ENCODE measurements around the gene COL18A1. TPM values are rescaled to one million over a fixed set of nuclear protein-coding genes. Genes with fewer than 3 reads are reported as not detected.

COL18A1 gene
- polyA plus RNA-seq, 3 donors from 2014 or later, result 0.30 to 1.8 (median 0.46) TPM

DNA sequence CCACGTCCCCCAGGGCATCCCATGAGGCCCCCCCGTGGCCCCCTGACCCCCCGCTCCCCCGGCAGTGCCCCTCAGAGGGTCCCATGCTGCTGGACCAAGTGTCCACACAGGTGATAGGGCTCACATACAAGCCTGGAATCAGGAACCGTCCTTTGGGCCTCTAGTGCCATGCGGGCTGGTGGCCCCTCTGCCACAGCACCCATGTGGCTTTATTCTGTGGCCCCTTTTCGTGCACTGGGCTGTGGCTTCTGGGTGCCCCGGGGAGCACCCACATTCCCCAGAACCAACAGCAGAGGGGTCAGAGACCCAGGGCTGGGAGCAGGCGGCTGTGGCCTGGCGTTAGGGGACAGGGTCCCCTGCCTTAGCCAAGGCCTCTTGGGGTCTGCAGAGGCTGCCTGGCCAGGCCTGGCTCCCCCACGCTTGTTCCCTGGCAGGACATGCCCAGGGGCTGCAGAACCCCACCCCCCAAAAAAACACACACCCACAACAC lies 105.5 kb downstream of the COL18A1 start:
- Mint-ChIP-seq H3K27me3 (ENCODE audit: low read depth in 3 of 3) (peaks cover 0 to 2% (median 0%) of the 10 kb centered on the region in 3 donors), H3K36me3 (no peaks in the 10 kb centered on the region), H3K4me3 (no peak overlapping the region), H3K4me1 (no peaks in the 10 kb centered on the region), H3K27ac (no peak overlapping the region), H3K9me3 (no peaks in the 10 kb centered on the region)
- DNase-seq, result no peak

DNA sequence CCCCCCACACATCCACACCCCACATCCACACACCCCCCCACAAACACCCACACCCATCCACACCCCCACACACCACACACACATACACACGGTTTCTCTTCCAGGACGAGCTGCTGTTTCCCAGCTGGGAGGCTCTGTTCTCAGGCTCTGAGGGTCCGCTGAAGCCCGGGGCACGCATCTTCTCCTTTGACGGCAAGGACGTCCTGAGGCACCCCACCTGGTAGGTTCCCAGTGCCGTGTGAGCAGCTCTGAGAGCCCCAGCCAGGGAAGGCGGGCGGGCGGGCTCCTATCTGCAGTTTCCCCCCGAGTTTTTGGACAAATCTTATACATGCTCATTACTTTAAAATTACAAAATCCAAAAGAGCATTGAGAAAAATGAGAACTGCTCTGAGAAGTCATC lies 106.0 kb downstream of the COL18A1 start:
- no peak overlapping the region for H3K4me3 Mint-ChIP-seq
- no peak overlapping the region for H3K27ac Mint-ChIP-seq
- H3K4me1 Mint-ChIP-seq, result no peaks in the 10 kb centered on the region

DNA sequence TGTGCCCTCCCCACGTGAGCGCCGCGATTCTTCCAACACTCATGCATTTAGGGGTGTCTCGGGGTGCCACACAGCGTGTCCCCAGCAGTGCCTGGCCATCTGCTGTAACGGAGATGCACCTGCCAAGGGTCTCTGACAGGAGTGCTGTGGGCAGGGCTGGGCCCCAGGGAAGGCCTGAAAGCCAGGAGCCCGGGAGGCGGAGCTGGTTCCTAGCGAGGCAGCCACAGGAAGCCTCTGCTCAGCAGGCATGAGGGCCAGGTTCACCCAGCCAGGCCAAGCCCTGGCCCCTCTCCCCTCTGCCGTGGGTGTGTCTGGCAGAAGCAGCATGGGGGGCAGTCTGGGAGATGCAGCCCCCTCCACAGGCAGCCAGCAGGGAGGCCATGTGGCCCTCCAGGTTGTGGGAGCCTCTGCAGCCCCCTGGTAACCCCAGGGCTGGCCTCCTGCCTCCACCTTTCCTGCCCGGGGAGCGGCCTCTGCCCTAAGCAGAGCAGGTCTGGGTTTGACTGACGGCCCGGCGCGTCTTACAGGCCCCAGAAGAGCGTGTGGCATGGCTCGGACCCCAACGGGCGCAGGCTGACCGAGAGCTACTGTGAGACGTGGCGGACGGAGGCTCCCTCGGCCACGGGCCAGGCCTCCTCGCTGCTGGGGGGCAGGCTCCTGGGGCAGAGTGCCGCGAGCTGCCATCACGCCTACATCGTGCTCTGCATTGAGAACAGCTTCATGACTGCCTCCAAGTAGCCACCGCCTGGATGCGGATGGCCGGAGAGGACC lies 106.9 kb downstream of the COL18A1 start:
- Mint-ChIP-seq H3K27me3 (ENCODE audit: low read depth in 3 of 3) (peaks cover 0 to 2% (median 1%) of the 10 kb centered on the region in 3 donors), H3K4me3 (no peak overlapping the region), H3K36me3 (no peaks in the 10 kb centered on the region), H3K27ac (no peak overlapping the region), H3K9me3 (no peaks in the 10 kb centered on the region), H3K4me1 (no peaks in the 10 kb centered on the region)
- no peak for DNase-seq

More for the DNA sequence above, 106.0 kb downstream of the COL18A1 start:
- DNase-seq, result no peak
- Mint-ChIP-seq H3K36me3 (no peaks in the 10 kb centered on the region), H3K9me3 (no peaks in the 10 kb centered on the region), H3K27me3 (ENCODE audit: low read depth in 3 of 3) (peaks cover 0 to 2% (median 0%) of the 10 kb centered on the region in 3 donors)

DNA sequence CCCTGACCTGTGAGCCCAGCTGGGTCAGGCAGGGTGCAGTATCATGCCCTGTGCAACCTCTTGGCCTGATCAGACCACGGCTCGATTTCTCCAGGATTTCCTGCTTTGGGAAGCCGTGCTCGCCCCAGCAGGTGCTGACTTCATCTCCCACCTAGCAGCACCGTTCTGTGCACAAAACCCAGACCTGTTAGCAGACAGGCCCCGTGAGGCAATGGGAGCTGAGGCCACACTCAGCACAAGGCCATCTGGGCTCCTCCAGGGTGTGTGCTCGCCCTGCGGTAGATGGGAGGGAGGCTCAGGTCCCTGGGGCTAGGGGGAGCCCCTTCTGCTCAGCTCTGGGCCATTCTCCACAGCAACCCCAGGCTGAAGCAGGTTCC lies 107.6 kb downstream of the COL18A1 start:
- Mint-ChIP-seq H3K4me1 (no peaks in the 10 kb centered on the region), H3K4me3 (no peak overlapping the region), H3K27ac (no peak overlapping the region), H3K27me3 (ENCODE audit: low read depth in 3 of 3) (peaks cover 0 to 2% (median 1%) of the 10 kb centered on the region in 3 donors), H3K9me3 (no peaks in the 10 kb centered on the region), H3K36me3 (no peaks in the 10 kb centered on the region)
- DNase-seq, result no peak

DNA sequence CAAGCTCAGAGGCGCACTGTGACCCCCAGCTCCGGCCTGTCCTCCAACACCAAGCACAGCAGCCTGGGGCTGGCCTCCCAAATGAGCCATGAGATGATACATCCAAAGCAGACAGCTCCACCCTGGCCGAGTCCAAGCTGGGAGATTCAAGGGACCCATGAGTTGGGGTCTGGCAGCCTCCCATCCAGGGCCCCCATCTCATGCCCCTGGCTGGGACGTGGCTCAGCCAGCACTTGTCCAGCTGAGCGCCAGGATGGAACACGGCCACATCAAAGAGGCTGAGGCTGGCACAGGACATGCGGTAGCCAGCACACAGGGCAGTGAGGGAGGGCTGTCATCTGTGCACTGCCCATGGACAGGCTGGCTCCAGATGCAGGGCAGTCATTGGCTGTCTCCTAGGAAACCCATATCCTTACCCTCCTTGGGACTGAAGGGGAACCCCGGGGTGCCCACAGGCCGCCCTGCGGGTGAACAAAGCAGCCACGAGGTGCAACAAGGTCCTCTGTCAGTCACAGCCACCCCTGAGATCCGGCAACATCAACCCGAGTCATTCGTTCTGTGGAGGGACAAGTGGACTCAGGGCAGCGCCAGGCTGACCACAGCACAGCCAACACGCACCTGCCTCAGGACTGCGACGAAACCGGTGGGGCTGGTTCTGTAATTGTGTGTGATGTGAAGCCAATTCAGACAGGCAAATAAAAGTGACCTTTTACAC lies 108.2 kb downstream of the COL18A1 start:
- no peak overlapping the region for H3K27ac Mint-ChIP-seq
- no peak overlapping the region for H3K4me3 Mint-ChIP-seq
- DNase-seq, result peak; percentile 29 to 48 (median 36)
- H3K36me3 Mint-ChIP-seq, result peaks cover 4 to 5% (median 4%) of the 10 kb centered on the region in 3 donors
- no peaks in the 10 kb centered on the region for H3K4me1 Mint-ChIP-seq
- peaks cover 0 to 3% (median 2%) of the 10 kb centered on the region in 3 donors for H3K27me3 Mint-ChIP-seq (ENCODE audit: low read depth in 3 of 3)
- H3K9me3 Mint-ChIP-seq, result peaks cover 0 to 5% (median 4%) of the 10 kb centered on the region in 6 donors

DNA sequence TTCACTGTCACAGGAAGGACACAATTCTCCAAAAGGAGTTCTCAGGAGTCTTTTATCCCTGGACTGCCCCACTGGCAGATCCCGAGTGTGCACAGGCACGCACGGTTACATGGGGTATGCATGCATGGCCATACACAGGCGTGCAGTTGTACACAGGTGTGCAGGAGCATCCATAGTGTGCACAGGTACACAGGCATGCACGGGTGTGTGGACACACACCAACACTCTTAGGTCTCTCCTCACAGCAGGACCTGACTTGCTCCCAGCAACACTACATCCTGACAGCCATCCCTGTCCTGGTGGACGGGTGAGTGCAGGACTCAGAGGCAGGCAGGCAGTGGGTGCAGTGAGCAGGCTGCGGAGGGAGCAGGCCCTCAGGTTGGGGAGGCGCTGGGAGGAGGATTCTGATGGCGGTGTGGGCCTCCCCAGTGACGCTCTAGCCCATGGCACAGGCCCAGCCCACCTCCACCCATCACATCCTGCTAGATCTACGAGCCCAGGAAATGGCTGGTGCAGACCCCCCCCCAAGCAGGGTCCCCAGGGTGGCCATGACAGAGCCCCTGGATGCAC lies 108.9 kb downstream of the COL18A1 start:
- Mint-ChIP-seq H3K36me3 (peaks cover 5 to 11% (median 9%) of the 10 kb centered on the region in 3 donors), H3K4me3 (no peak overlapping the region), H3K4me1 (no peaks in the 10 kb centered on the region), H3K9me3 (peaks cover 2 to 12% (median 11%) of the 10 kb centered on the region in 6 donors), H3K27ac (no peak overlapping the region), H3K27me3 (ENCODE audit: low read depth in 3 of 3) (peaks cover 0 to 3% (median 2%) of the 10 kb centered on the region in 3 donors)
- DNase-seq, result no peak

DNA sequence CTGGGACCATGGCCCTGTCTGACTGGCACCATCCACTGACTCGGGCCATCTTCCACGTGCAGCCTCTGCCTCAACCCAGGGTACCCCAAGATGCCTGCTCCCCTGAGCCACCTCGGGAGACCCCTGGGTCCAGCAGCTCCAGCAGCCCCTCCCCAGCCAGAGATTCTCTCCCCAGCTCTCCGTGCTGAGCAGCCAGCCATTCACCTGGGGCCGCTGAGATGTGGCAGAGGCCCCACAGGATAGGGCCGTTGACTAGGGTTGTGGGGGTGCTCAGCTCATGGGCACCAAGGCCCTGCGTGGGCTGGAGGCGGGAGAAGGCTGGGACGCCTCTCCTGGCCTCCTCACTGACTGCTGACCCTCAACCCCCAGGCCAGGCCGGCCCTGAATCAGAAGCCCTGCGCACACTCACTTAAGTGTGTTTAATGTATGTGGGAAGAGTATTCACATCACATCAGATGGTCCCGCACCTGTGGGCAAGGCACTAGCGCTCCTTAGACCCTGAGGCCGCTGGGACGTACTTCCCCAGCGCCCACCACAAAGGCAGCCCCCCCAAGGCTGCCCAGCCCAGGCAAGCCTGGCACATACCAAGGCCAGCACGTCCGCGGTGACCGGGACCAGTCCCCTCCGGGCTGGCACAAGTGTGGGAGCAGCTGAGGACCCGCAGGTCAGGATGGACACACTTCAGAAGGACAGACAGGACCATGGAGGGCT lies 109.5 kb downstream of the COL18A1 start:
- Mint-ChIP-seq H3K36me3 (peaks cover 9 to 17% (median 14%) of the 10 kb centered on the region in 3 donors), H3K4me1 (no peaks in the 10 kb centered on the region), H3K27me3 (ENCODE audit: low read depth in 3 of 3) (peaks cover 0 to 3% (median 2%) of the 10 kb centered on the region in 3 donors), H3K9me3 (peaks cover 4 to 18% (median 17%) of the 10 kb centered on the region in 6 donors), H3K27ac (no peak overlapping the region), H3K4me3 (no peak overlapping the region)
- no peak for DNase-seq

DNA sequence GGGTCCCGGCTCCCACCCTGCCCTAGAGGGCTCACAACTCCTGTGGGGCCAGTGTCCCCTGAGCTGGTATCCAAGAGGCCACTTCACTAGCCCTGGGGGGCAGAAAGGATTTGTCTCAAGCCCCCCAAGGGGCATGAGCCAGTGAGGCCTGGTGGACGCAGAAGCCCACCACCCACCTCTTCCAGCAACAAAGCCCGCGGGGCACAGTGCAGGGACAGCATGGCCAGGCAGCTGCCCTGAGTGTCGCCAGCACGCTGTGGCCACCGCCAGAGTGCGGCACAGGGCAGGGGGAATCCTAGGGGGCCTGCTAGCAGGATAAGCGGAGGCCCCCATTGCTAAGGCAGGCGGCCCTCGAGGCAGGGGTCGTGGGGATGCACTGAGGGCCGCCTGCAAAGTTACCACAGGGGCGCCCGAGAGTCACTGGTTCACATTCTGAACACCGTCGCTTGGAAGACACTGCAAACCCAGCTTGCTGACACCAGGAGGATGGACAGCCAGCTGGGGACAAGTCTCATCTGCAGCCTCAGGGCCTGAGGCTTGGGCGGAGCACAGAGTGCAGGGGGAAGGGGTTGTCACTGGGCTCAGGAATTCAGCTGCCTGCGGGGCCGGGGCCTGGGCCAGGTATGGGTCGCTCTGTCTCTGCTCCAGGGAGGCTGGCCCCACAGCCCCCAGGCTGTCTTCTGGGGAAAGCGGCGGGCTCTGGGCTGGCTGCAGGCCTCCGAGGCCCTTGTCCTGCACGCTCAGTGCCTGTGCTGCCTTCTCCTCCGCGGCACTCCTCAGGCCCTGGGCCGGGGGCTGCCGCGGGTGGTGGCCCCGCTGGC lies 110.5 kb downstream of the COL18A1 start:
- H3K36me3 Mint-ChIP-seq, result peaks cover 18 to 26% (median 23%) of the 10 kb centered on the region in 3 donors
- DNase-seq, result no peak
- no peak overlapping the region for H3K27ac Mint-ChIP-seq
- peaks cover 0 to 3% (median 2%) of the 10 kb centered on the region in 3 donors for H3K27me3 Mint-ChIP-seq (ENCODE audit: low read depth in 3 of 3)
- H3K9me3 Mint-ChIP-seq, result peaks cover 6 to 25% (median 21%) of the 10 kb centered on the region in 6 donors
- no peaks in the 10 kb centered on the region for H3K4me1 Mint-ChIP-seq
- H3K4me3 Mint-ChIP-seq, result no peak overlapping the region

DNA sequence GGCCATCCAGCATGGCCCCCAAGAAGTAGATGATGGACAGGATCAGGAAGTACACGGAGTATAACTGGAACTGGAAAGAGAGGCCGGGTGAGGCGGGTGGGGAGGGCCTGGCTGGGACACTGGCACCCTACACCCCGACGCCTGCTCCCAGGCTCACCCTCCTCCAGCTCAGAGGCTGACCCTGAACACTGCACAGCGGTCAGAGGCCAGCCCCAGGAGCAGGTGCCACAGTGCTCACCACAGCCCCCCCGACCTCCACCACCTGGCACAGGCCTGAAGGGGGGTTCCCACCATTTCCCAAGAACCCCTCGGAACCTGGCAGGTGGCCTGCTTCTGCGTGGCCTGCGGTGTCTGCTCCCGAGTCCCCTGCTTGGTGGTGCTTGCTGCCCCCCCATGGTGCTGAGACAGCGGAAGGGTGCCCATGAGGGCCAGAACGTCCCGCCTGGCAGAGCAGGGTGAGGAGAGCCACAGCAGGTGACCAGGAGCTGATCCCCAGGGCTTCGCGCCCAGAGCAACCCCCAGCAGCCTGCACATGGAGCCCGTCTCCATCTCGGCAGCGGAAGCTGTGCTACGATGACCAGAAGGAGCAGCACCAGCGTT lies 111.2 kb downstream of the COL18A1 start:
- Mint-ChIP-seq H3K27me3 (ENCODE audit: low read depth in 3 of 3) (peaks cover 0 to 3% (median 2%) of the 10 kb centered on the region in 3 donors), H3K27ac (no peak overlapping the region), H3K9me3 (peaks cover 6 to 25% (median 22%) of the 10 kb centered on the region in 6 donors), H3K4me3 (no peak overlapping the region), H3K36me3 (peaks cover 18 to 26% (median 23%) of the 10 kb centered on the region in 3 donors), H3K4me1 (no peaks in the 10 kb centered on the region)
- DNase-seq, result no peak

DNA sequence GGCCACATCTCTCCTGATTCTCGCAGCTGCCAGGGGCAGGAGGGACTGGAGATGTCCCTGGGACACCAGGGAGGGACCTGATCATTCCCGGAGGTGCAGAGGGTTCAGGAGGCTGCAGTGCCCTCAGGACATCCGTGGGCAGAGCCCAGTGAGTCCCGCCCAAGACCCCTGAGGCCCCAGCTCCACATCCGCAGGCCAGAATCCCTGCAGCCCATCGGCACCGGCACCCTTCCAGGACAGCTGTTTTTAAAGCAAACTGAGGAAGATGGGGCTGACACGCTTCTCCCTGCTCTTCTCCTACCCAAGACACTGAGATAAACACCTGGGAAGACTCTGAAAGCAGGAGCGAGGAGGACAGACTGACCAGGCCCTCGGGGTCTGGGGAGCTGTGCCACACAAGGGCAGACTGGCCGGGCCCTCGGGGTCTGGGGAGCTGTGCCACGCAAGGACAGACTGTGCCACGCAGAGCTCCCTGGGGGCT lies 111.7 kb downstream of the COL18A1 start:
- H3K4me1 Mint-ChIP-seq, result no peaks in the 10 kb centered on the region
- H3K9me3 Mint-ChIP-seq, result peaks cover 6 to 25% (median 22%) of the 10 kb centered on the region in 6 donors
- peaks cover 0 to 3% (median 0%) of the 10 kb centered on the region in 3 donors for H3K27me3 Mint-ChIP-seq (ENCODE audit: low read depth in 3 of 3)
- H3K4me3 Mint-ChIP-seq, result no peak overlapping the region
- no peak overlapping the region for H3K27ac Mint-ChIP-seq
- peaks cover 18 to 30% (median 23%) of the 10 kb centered on the region in 3 donors for H3K36me3 Mint-ChIP-seq
- DNase-seq, result no peak

DNA sequence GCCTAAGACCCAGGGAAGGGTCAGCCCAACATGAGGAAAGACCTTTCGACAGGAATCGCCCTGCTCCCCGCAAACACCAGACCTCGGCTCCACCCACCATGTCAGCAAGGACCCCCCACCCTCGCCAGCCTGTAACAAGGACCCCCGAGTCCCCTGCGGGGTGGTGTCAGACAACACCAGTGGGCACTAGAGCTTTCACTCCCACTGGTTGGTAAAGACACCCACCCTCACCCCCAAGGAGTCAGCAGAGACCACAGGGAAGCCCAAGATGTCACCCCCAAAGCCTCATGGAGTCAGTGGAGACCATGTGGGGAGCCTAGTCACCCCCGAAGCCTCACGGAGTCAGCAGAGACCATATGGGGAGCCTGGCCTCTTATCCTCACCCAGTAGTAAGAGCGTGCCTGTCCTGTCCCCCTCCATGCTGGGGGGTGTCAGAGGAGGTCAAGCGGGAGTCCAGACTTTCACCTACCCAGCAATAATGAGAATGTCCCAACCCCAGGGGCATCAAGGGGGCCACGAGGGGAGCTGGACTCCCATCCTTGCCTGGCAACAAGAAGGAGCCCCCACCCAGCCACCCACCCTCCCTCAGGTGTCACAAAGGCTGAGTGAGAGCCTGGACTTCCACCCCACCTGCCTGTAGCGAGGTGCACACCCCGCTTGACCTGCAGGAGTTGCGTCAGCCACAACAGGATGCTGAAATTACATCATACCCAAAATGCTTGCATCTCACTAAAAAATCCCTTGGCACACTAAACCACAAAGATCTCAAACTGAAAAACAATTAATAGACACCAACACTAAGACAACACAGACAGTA lies 112.5 kb downstream of the COL18A1 start:
- DNase-seq, result no peak
- H3K4me3 Mint-ChIP-seq, result no peak overlapping the region
- no peaks in the 10 kb centered on the region for H3K4me1 Mint-ChIP-seq
- no peak overlapping the region for H3K27ac Mint-ChIP-seq
- H3K36me3 Mint-ChIP-seq, result peaks cover 18 to 30% (median 23%) of the 10 kb centered on the region in 3 donors
- peaks cover 0 to 3% (median 0%) of the 10 kb centered on the region in 3 donors for H3K27me3 Mint-ChIP-seq (ENCODE audit: low read depth in 3 of 3)
- H3K9me3 Mint-ChIP-seq, result peaks cover 6 to 25% (median 22%) of the 10 kb centered on the region in 6 donors

Measured in immature natural killer cell (primary cell).